Measurements from ENCODE around the gene STUM. TPM values are rescaled to one million over a fixed set of nuclear protein-coding genes. Genes with fewer than 3 reads are reported as not detected.

The STUM gene
- total and polyA plus RNA-seq, 10 of the 15 experiments (the other 5 are each of a cell fraction or from before 2014, with no cell fraction given), result under 0.01 to 0.15 (median 0.09) TPM; not detected in 5

GRCh38 chr1:226589008-226589733, 40.6 kb downstream of the STUM start:
- no peak for DNase-seq (ENCODE audit: low read depth, low spot score)
- Histone ChIP-seq H3K4me3 (no peak overlapping the region), H4K20me1 (ENCODE audit: control insufficient read depth, insufficient read depth) (no peaks in the 10 kb centered on the region), H3K36me3 (ENCODE audit: control insufficient read depth in 2 of 2, insufficient read depth in 2 of 2, low read length in 1 of 2) (no peaks in the 10 kb centered on the region), H2AFZ (ENCODE audit: control insufficient read depth, low read depth, low read length) (no peak overlapping the region), H3K4me1 (ENCODE audit: control insufficient read depth, insufficient read depth, low read length) (no peaks in the 10 kb centered on the region), H3K27ac (ENCODE audit: control insufficient read depth, insufficient read depth) (no peak overlapping the region), H3K9ac (ENCODE audit: control insufficient read depth, insufficient read depth, low read length) (no peak overlapping the region), H3K79me2 (ENCODE audit: control insufficient read depth, insufficient read depth, low read length) (no peaks in the 10 kb centered on the region), H3K27me3 (replicated peaks in 1 of 2; ENCODE audit: control insufficient read depth in 2 of 2, insufficient read depth in 2 of 2, low read length in 1 of 2) (peaks cover 0 to 5% of the 10 kb centered on the region in 2 experiments; a peak in 3 of 4 replicates), H3K4me2 (ENCODE audit: control insufficient read depth, insufficient read depth) (no peak overlapping the region), H3K9me3 (replicated peaks; ENCODE audit: control insufficient read depth, insufficient read depth, low read length) (no peaks in the 10 kb centered on the region)
- in situ Hi-C loops (cut with MboI) (no loop called here), intact Hi-C loops (cut with micrococcal nuclease; ENCODE audit: unreplicated experiment) (no loop called here)
- CTCF ChIA-PET, result interaction anchor here (1.0 to 1.2 kb wide), 2 partner anchors 19 to 42 kb away, joined by 3 read pairs; no protein-coding TSS in a partner anchor
- no TSS peak for BruUV-seq (replicated peaks)
- RAD21 ChIA-PET (ENCODE audit: unreplicated experiment), result no interaction called here
- TF ChIP-seq TARDBP (IDR thresholded peaks at IDR 0.05; ENCODE audit: borderline replicate concordance) (no peak), ZZZ3 (IDR thresholded peaks at IDR 0.05; ENCODE audit: control insufficient read depth, insufficient read length, low read depth) (no peak), SPI1 (IDR thresholded peaks at IDR 0.05; ENCODE audit: borderline replicate concordance, insufficient read depth, low read depth, low read length) (no peak), SREBF2 (IDR thresholded peaks at IDR 0.05; ENCODE audit: low read length) (no peak), CBX5 (IDR thresholded peaks at IDR 0.05; ENCODE audit: low read depth) (no peak), NR2C2 (IDR thresholded peaks at IDR 0.05; ENCODE audit: borderline replicate concordance, control insufficient read depth, insufficient read length, low read depth) (no peak), NBN (IDR thresholded peaks at IDR 0.05) (no peak), MTA3 (IDR thresholded peaks at IDR 0.05; ENCODE audit: borderline replicate concordance, low read length) (no peak), CEBPZ (IDR thresholded peaks at IDR 0.05; ENCODE audit: low read depth, low read length) (no peak), STAT3 (IDR thresholded peaks at IDR 0.05; ENCODE audit: low read depth, low read length) (no peak), BCL11A (IDR thresholded peaks at IDR 0.05; ENCODE audit: low read depth, low read length) (no peak), NR2C1 (IDR thresholded peaks at IDR 0.05) (no peak), IRF4 (IDR thresholded peaks at IDR 0.05; ENCODE audit: low read depth, low read length) (no peak), JUND (IDR thresholded peaks at IDR 0.05; ENCODE audit: low read depth, low read length) (no peak), ETV6 (conservative IDR thresholded peaks at IDR 0.05 in 1 of 2, IDR thresholded peaks at IDR 0.05 in 1 of 2; ENCODE audit: borderline replicate concordance in 1 of 2, low read depth in 1 of 2) (no peak), WRNIP1 (IDR thresholded peaks at IDR 0.05; ENCODE audit: borderline replicate concordance, low read depth, low read length) (no peak), EP300 (IDR thresholded peaks at IDR 0.05; ENCODE audit: borderline replicate concordance in 1 of 2, control insufficient read depth in 1 of 2, low read depth in 2 of 2, low read length in 2 of 2) (no peak), MYB (IDR thresholded peaks at IDR 0.05; ENCODE audit: borderline replicate concordance, low read depth, low read length) (no peak), CBFB (IDR thresholded peaks at IDR 0.05; ENCODE audit: low read depth) (no peak), SREBF1 (IDR thresholded peaks at IDR 0.05; ENCODE audit: low read length) (no peak)
- no peak for FAIRE-seq
- POLR2A ChIA-PET, result no interaction called here
- WGBS (ENCODE audit: insufficient coverage, insufficient replicate concordance, low lambda C conversion rate, missing lambda C conversion rate), result 29% methylated on average over 11 of the region's 11 CpGs
- no peak for ATAC-seq
- SMC1A ChIA-PET (ENCODE audit: uncharacterized antibody, unreplicated experiment), result interaction anchor here (0.9 kb wide), 1 partner anchor 122 kb away, joined by 3 read pairs; no protein-coding TSS in a partner anchor
